GM12875 (cell line): ENCODE data around the gene ISY1.
A peak's percentile ranks its signal among the peaks of the same experiment; 100 is the strongest.

ENCODE experiments used
- H3K4me3 ChIP-seq: one replicate; pipeline ENCODE4 v1.5.1; 2011; ENCODE audit warnings: low read depth, low read length, control low read depth
- TF ChIP-seq, protein P1 (sequence below): IDR thresholded peaks from 2 replicates; pipeline ENCODE4 v1.5.1; 2011; ENCODE audit warnings: low read depth, mild to moderate bottlenecking, control low read depth, inconsistent platforms, low read length, moderate library complexity, borderline replicate concordance; ENCODE audit not compliant: insufficient read depth

The ISY1 gene

DNA sequence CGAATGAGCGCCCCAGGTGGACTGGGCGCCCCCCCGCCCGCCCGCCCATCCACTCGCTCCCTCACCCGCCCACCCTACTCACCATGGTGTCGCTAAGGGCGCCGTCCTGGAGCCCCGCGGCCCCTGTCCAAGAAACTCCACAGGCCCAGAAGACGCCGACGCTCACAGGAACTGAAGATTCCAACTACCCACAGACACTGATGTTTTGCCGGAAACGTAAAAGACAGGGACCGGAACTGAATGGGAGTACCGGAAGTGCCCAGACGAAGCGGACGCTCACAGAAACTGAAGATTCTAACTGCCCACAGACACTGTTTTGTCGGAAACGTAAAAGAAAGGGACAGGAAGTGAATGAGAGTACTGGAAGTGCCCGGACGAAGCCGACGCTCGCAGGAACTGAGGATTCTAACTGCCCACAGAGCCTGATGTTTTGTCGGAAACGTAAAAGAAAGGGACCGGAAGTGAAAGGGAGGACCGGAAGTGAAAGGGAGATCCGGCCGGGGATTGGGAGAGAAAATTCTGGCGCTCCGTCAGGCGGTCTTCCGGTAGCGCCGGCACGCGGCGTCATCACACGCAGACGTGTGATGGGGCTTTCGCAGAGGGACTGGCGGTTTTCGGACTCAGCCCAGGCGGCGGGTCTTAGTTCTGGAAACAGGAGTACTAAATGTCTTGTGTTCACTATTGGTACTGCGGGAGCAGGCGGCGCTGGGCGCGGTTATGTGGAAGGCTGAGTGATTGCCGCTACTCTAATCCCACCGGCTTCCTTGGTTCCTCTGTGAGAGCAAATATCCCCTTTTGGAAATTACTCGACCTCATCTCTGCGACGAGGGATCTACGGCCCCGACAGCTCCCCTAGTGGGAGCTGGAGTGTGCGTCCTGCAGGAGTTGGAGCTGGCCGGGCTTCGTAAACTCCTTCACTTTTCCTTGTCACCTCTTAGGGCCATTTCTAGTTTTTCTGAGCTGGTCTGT lies at the start of gene ISY1:
TSS of gene ISY1 (minus strand) at position 173 of the 969 bp plus-strand sequence. CDS start at position 85, 88 bp downstream.
- H3K4me3 ChIP-seq = peak within 1 kb of the TSS; percentile 84
- TF ChIP-seq, protein P1, sequence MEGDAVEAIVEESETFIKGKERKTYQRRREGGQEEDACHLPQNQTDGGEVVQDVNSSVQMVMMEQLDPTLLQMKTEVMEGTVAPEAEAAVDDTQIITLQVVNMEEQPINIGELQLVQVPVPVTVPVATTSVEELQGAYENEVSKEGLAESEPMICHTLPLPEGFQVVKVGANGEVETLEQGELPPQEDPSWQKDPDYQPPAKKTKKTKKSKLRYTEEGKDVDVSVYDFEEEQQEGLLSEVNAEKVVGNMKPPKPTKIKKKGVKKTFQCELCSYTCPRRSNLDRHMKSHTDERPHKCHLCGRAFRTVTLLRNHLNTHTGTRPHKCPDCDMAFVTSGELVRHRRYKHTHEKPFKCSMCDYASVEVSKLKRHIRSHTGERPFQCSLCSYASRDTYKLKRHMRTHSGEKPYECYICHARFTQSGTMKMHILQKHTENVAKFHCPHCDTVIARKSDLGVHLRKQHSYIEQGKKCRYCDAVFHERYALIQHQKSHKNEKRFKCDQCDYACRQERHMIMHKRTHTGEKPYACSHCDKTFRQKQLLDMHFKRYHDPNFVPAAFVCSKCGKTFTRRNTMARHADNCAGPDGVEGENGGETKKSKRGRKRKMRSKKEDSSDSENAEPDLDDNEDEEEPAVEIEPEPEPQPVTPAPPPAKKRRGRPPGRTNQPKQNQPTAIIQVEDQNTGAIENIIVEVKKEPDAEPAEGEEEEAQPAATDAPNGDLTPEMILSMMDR = peak; percentile 88

DNA sequence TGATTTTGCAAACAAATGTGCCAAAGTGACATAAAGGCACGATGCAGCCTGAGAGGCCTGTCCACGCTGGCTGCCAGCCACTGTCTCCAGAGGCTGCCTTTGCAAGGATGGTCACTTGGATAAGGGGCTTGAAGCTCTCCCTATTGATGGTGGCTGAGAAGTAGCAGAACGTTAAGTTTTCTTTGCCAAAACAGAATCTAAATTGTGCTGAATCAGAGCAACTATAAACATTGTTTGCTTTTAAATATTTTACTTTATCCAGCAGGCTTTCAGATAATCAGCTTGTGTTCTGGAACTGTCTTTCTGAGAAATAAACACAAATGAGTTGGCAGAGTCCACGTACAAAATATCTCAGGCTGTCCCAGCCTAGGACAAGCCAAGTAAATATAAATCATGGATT lies 46.6 kb upstream of the ISY1 start:
- TF ChIP-seq, protein P1 = no peak
- no peak overlapping the region for H3K4me3 ChIP-seq

DNA sequence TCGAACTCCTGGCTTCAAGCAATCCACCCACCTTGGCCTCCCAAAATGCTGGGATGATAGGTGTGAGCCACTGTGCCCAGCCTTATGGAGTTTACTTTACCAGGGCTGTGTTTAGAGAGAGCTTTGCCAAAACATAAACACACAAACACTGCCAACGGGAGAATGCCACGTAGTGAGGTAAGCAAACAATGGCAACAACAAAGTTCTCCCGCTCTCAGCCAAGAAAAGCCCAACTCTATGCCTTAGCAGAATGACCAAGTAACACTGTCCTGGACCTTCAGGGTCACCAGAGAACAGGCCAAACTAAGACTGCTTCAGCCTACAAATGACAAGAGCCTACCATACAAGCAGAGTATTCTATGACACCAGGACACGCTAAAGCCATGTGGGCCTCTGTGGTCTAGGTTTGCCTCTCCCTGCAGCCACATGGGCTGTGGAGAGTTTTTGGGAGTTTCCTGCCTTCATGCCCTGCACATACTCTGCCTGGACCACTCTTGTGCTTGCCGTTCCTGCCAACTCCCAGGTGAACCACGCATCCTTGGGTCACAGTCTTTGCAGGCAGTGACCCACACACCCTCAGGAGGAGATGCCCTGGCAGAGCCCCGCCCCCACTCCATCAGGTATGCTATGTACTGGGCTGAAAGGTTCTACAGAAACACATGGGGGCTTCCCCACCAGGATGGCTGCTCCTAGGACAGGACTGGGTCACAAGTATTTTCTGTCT lies 44.4 kb upstream of the ISY1 start:
- TF ChIP-seq, protein P1 = no peak
- no peak overlapping the region for H3K4me3 ChIP-seq

DNA sequence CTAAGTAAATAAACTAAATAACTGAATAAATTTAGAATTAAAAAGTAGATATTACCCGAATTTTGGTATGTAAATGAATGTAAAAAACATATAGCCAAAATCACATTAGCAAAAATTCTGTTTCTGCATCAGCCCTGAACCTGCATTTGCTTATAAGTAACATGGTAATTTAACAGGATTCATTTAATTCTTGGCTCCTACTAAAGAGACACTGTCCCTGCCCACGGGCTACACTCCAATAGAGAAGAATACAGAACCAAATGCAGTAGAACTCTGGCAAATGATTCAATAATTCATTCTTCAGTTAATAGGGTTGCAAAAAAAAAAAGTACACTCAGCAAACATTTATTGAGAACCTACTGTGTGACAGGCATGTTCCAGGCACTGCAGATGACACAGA lies 43.6 kb upstream of the ISY1 start:
- no peak overlapping the region for H3K4me3 ChIP-seq
- TF ChIP-seq, protein P1 = no peak

DNA sequence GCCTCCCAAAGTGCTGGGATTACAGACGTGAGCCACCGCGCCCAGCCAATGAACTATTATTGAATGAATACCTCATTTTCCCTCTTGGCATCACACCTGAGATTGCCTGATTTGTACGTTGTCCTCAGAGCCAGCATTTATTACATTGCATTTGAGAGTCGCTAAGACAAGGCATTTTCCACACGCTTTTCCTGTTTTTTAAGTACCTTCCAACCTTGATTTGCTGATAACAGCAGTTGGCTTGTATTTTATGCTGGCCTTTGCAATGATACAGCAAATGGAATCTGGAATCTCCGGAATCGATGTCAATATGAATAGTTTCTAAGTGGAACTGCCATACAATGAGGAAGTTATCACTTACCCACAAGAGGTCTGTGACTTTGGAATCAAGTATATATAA lies 38.5 kb upstream of the ISY1 start:
- TF ChIP-seq, protein P1 = no peak
- no peak overlapping the region for H3K4me3 ChIP-seq

DNA sequence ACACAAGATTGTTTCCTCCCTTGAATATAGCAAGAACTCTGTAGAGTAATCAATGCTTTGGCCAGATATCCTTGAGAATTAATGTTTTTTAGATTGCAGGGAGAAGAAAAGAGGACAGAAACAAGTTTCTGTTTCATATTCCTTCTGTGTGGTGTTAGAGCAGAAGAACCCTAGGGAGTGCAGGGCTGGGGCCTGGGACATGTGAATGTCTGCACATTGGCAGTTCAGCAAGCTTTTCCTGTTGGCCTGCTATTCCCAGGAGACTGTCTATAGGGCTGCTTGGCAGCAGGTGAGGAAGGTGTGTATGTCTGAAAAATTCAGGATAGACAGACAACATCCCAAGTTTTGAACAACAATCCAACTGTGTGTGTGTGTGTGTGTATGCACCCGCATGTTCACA lies 36.5 kb upstream of the ISY1 start:
- TF ChIP-seq, protein P1 = no peak

More for the DNA sequence above, 36.5 kb upstream of the ISY1 start:
- H3K4me3 ChIP-seq = no peak overlapping the region
